A673 (cell line): Measurements from ENCODE around the gene CFI.

ENCODE experiments used
- EZH2 ChIP-seq: fragments of 200-600 bp; sonication (generic); IDR thresholded peaks from 2 replicates; pipeline ENCODE4 v1.6.1; 2017; ENCODE audit warnings: borderline replicate concordance, low read depth, mild to moderate bottlenecking, mixed read lengths, antibody characterized with exemption, low read length; ENCODE audit not compliant: poor library complexity, severe bottlenecking
- TF ChIP-seq, protein P1 (sequence below): fragments of 300-800, 200-600 bp; sonication (generic); conservative IDR thresholded peaks from 2 replicates; pipeline ENCODE4 v1.5.1; 2017; ENCODE audit warnings: low read depth, mild to moderate bottlenecking, antibody characterized with exemption, low read length, moderate library complexity, mixed read lengths

DNA sequence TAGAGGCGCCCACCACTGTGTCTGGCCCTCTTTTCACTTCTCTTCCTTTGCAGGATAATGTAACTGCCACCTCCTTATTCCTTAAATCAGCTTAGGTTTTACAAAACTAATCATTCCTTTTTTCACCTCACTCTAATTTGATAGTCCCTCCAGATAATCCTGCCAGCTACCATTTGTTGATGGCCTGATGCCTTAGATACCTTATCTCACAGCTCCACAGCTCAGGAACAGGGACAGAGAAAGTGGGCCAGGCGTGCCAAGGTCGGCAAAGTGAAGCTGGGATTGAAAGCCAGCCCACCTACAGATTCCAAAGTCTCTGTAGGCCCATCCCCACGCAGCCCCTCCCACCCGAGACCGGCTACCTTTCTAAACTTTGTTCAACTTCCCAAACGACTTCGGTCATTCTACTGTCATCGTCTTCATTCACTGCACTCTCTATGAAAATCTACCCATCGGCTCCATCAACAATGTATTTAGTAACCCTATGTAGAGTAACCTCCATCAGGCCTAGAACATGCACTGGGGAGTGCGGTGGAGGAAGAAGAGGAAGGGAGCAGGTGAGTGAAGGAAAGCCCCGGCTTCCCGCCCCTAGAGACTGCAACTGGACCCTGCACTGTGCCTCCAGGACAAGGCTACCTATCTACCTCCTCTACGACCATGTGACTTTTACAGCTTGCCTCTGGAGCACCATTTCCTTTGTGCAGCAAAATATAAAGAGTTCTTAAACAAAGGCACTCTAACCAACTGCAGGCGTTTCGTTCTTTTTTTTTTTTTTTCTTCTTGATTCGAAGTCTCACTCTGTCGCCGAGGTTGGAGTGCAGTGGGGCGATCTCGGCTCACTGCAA lies 100.0 kb downstream of the CFI start:
- TF ChIP-seq, protein P1, sequence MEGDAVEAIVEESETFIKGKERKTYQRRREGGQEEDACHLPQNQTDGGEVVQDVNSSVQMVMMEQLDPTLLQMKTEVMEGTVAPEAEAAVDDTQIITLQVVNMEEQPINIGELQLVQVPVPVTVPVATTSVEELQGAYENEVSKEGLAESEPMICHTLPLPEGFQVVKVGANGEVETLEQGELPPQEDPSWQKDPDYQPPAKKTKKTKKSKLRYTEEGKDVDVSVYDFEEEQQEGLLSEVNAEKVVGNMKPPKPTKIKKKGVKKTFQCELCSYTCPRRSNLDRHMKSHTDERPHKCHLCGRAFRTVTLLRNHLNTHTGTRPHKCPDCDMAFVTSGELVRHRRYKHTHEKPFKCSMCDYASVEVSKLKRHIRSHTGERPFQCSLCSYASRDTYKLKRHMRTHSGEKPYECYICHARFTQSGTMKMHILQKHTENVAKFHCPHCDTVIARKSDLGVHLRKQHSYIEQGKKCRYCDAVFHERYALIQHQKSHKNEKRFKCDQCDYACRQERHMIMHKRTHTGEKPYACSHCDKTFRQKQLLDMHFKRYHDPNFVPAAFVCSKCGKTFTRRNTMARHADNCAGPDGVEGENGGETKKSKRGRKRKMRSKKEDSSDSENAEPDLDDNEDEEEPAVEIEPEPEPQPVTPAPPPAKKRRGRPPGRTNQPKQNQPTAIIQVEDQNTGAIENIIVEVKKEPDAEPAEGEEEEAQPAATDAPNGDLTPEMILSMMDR = no peak
- TF ChIP-seq EZH2 = no peak
